Colon (tissue), 2 donors: ENCODE data around the gene STON2.
"Not testable (repeated sequence)": the region's sequence is repeated elsewhere in the genome, so short reads cannot be mapped to it uniquely, and the experiment has no call there.

ENCODE experiments used
- FAIRE-seq: peaks from 2 replicates; lab custom pipeline; 2012; peaks lifted over from hg19 to GRCh38; lab: Jason Lieb, UNC
- donor health status: control.
- donor health status: control.

STON2 gene

GRCh38 chr14:81268016-81268416 lies 132.1 kb downstream of the STON2 start:
- no peak for FAIRE-seq

- no peak for FAIRE-seq
Observed at GRCh38 chr14:81265636-81266169, 134.4 kb downstream of the STON2 start.

GRCh38 chr14:81264671-81265070 lies 135.5 kb downstream of the STON2 start:
- no peak for FAIRE-seq

GRCh38 chr14:81263777-81264410 lies 136.2 kb downstream of the STON2 start:
- FAIRE-seq: no peak

- no peak for FAIRE-seq
Observed at GRCh38 chr14:81261176-81261575, 138.9 kb downstream of the STON2 start.

GRCh38 chr14:81260732-81261131 lies 139.4 kb downstream of the STON2 start:
- no peak for FAIRE-seq

- FAIRE-seq: no peak
Observed at GRCh38 chr14:81256289-81256960, 143.7 kb downstream of the STON2 start.

GRCh38 chr14:81252278-81252677 lies 147.8 kb downstream of the STON2 start:
- FAIRE-seq: no peak

- no peak for FAIRE-seq
Observed at GRCh38 chr14:81247271-81247766, 152.8 kb downstream of the STON2 start.

- FAIRE-seq: no peak
Observed at GRCh38 chr14:81246461-81247270, 153.5 kb downstream of the STON2 start.

- no peak for FAIRE-seq
Observed at GRCh38 chr14:81245771-81246170, 154.4 kb downstream of the STON2 start.

- FAIRE-seq: not testable (repeated sequence)
Observed at GRCh38 chr14:81244431-81244830, 155.7 kb downstream of the STON2 start.

GRCh38 chr14:81243499-81243898 lies 156.6 kb downstream of the STON2 start:
- FAIRE-seq: no peak

- FAIRE-seq: not testable (repeated sequence)
Observed at GRCh38 chr14:81236849-81237248, 163.3 kb downstream of the STON2 start.

GRCh38 chr14:81236138-81236537 lies 164.0 kb downstream of the STON2 start:
- FAIRE-seq: no peak

GRCh38 chr14:81235096-81235495 lies 165.0 kb downstream of the STON2 start:
- no peak for FAIRE-seq

- no peak for FAIRE-seq
Observed at GRCh38 chr14:81234278-81234677, 165.8 kb downstream of the STON2 start.

- no peak for FAIRE-seq
Observed at GRCh38 chr14:81233615-81234014, 166.5 kb downstream of the STON2 start.

GRCh38 chr14:81231540-81231939 lies 168.6 kb downstream of the STON2 start:
- no peak for FAIRE-seq

- no peak for FAIRE-seq
Observed at GRCh38 chr14:81224222-81224621, 175.9 kb downstream of the STON2 start.

GRCh38 chr14:81223788-81224187 lies 176.3 kb downstream of the STON2 start:
- not testable (repeated sequence) for FAIRE-seq

GRCh38 chr14:81222691-81223090 lies 177.4 kb downstream of the STON2 start:
- no peak for FAIRE-seq

GRCh38 chr14:81222126-81222525 lies 178.0 kb downstream of the STON2 start:
- no peak for FAIRE-seq
